DMS53 (cell line): ENCODE data around the gene MTMR11.
A peak's percentile ranks its signal among the peaks of the same experiment; 100 is the strongest.

Source experiments
- DNase-seq: peaks from one replicate; lab custom pipeline; 2025; lab: John Stamatoyannopoulos, UW

MTMR11 gene

DNA sequence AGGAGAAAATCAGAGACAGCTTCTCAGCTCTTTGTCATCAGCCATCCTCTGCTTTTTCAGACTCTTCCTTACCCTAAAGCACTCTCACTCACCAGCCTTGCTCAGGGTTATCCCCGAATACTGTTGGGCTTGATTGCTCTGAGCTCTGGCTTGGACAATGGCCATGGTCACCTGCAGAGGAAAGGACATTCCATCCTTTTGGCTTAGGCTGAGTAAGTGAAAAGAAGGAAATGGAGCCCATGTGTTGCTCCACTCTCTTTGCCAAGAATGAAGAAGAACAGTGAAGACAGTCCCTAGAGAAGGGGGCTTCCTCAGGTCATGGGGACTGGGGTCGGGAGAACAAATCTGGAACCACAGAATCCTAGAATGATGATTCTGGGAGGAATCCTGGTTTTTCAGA, 2.3 kb downstream of the MTMR11 start:
- no peak for DNase-seq

DNA sequence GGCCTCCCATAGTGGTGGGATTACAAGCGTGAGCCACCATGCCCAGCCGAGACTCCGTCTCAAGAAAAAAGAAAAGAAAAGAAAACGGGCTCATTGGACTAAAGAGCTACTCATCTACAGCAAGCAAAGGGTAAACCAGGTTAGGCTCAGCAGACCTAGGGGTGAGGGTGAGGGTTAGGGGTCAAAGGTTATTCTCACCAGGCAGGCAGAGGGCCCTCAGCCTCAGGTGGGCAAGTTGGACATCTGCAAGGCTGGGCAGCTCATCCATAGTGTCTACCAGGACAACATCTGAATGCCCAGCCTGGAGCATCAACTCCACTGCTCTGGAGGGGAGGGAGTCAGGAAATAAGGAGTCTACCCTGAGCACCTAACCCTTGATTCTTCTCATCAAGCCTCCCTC, 3.5 kb downstream of the MTMR11 start:
- DNase-seq = no peak

DNA sequence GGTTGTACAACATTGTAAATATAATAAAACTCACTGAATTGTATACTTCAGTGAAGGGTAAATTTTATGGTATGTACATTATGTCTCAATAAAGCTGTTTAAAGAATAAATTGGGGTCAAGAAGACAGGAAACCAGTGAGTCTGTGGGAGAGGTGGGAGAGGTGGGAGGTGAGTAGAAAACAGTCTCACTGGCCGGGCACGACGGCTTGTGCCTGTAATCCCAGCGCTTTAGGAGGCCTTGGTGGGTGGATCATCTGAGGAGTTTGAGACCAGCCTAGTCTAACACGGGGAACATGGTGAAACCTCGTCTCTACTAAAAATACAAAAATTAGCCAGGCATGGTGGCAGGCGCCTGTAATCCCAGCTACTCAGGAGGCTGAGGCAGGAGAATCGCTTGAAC, 4.2 kb downstream of the MTMR11 start:
- no peak for DNase-seq

DNA sequence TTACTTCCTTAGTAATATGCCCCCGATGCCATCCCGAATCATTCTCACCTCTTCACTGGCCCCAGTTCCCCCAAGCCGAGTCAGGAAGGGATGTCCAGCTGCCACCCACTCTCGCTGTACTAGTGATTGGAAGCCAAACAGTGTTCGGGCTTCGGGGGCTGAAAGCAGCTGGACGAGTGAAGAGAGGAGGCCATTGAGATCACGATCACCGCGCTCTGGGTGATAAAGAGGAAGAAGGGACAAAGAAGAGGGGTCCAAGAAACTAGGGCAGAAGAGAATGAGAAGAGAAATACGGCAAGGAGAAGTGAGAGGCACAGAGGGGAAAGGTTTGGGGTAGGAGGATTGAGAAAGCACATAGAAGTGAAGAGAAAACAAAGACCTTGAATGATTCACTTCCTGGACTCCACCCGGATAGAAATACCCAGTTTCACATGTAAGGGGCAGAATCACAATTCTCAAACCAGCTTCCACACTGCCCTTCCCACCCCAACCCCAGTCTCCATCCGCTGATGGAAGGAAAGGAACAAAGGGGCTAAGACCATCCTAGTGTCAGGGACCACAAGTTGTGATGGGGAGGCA, 5.4 kb downstream of the MTMR11 start:
- no peak for DNase-seq

DNA sequence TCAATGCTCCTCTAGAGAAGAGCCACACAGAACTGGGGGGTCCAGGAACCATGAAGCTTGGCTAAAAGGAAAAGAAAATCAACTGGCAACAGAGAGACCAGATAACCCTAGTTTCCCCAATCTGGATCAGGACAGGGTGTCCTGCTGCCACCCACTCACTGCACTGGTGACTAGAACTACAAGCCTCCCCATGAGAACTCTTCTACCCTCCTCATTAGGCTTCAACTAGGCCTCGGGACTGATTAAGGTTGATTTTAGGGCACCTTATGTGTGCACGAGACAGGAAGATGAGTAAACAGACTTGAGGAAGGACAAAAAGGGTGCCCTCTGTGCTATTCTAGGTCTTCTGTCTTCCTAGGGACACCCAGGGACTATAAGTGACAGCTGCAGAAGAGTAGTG, 6.8 kb downstream of the MTMR11 start:
- DNase-seq = no peak

DNA sequence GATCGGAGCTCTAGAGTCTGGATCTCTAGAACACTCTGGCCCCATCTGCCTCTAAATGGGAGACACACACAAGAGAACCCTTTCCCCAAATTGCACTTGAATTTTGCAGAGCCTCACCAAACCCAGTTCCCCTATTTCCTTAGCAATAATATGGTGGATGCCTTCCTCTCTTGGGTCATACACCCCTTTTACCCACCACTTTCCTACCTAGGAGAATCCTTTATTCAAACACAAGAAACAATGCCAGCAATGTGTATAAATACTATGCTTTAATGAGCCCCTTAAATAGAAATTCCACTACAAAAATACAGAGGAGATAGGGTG, 8.3 kb downstream of the MTMR11 start:
- no peak for DNase-seq

DNA sequence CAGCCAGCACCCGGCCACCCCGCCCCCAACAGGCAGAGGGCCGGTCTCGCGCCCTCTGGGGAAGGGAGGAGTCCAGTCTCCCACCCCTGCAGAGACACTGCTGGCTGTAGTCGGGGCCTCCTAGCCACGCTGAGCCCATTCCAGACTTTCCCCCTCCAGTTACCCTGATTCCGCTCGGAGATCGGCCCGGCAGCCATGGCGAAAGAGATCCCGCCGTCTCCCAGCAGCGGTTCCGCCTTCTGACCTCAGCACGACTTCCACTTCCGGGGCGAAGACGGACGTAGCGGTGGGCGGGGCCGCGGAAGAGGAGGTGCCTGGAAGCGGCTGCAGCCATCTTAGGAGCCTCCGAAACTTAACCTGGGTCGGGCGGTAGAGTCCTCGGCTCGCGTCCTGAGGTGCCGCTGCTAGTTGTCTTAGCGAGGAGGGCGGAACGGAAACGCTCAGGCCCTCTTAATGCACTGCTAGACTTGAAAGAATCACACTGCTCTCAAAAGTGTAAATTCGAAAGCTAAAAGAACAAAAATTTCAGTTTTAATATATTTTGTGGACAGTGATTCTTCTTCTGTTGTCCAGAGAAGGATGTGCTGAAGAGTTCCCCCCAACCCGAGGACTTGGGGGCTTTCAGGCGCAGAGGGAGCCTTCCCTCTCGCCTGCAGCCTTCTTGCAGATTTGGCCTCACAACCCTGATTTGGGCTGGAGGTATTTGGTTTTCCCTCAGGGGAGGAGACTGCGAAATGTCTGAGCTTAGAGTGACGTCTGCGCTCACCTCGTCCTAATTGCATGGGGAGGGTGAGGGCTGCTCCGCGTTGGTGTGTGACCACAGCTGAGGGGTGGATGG, 8.9 kb downstream of the MTMR11 start, which contains the start of gene SF3B4:
TSS of gene SF3B4 (minus strand) at position 241 of the 838 bp plus-strand sequence. CDS start at position 197, 44 bp downstream.
- peak; percentile 97 for DNase-seq

DNA sequence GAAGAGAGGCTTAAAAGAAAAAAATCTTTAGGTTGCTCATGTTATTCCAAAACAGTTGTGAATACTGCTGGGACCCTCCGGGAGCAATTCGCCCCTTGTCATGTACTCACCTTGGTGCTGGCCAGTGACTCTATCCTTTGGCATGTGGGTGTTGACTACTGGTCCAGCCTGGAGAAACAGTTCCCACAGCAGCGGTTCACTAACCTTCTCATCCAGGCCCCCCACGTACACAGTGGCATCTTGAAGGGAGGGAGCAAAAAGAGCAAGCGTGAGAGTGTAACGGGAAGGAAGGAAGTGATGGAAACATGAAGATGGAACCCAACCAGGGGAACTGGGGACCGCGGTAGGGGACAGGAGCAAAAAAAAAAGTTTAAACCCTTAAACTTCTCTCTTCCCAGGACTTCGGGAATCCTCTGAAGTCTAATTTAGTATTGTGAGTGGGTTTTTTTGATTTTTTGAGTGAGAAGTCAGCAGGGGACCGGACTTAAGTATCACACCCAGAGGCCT, 9.6 kb downstream of the MTMR11 start:
- no peak for DNase-seq

DNA sequence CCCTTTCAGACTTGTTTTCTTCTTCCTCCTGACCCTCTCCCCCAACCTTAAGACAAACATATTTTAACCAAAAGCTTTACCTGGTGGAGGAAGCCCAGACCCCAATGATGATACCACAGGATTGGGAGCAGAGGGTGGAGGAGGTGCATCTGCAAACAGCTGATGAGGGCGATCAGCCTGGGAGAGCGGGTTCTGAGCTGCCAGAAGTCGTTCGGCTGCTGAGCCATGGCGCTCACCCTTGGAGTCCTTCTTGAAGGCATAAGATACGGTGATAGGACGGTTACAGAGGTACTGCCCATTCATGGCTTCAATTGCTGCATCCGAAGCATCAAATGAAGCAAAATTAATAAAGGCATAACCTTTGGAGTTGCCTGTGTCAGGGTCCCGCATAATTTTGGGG, 10.4 kb downstream of the MTMR11 start:
- DNase-seq = no peak

DNA sequence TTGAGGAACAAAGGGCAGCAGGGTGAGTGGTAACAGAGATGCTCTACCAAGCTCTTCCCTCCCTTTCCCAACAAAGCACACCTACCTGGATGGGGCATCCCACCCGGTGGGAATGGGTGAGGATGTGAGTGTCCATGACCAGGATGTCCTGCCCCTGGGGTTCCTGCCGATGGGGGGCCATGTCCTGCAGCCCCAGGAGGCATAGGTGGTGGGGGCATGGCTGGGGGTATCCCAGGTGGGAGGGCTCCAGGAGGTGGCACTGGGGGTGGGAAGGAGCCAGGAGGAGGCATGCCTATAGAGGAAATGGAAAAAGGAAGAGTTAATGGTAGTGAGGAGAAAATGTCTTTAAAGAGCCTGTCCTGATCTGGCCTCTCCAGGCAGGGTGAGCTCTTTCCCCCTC, 10.9 kb downstream of the MTMR11 start:
- DNase-seq = no peak

DNA sequence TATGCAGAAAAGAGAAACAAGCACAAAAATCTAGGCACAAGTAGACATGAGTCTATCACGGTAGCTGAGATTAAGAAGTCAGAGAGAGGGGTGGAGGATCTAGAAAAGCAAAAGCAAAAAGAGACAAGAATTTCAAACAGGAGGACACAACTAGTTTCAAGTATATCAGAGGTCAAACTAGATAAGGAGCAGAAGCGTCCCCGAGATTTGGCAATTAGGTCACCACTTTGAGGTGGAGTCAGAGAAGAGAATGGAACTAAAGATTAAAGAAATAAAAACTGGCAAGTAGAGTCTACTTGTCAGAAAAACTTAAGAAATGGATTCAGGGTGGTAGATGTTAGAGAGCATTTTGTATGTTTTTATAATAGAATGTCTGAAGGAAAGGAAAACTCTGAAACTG, 11.3 kb downstream of the MTMR11 start:
- DNase-seq = no peak

DNA sequence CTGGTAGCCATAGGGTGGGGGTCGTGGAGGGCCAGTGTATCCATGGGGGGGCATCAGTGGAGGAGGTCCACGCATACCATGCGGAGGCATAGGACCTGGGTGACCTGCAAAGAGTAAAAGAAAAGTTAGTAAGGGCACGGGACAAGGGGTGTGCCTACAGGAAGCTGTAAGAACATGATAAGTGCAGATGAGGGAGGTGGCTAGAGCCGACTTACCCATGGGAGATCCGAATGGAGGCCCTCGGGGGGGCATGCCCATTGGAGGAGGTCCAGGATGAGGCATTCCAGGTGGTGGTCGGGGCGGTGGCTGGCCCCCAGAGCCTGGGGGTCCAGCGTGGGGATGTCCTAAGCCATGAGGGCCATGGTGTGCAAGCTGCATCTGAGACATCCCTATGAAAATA, 13.1 kb downstream of the MTMR11 start:
- DNase-seq = no peak

DNA sequence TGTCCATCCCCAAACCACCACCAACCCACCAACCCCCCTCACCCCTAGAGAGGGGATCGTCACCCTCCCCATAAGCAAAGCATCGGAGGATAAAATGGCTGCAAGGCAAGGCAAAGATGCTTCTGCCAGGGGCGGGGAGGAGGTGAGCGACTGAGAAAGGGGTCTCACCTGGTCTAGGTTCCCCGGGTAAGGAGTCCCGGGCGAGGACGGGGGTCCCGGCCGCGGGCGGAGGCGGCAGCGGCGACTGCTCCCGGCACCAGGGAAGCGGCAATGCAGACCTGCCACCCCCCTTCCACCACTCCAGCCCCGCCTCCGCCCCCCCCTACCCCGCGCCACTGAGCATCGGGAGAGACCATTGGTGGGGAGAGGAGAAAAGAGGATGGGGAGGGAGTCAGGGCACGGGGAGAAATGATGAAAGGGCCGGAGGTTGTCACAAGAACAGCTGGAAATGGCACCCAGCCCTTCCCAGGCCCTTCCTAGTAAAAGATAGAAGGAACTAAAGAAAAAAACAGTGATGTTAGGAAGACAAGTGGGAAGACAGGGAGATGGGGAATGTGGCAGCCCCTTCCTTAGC, 19.0 kb downstream of the MTMR11 start, which contains the start of gene SV2A:
TSS of gene SV2A (minus strand) at position 274 of the 574 bp plus-strand sequence. CDS start 4,004 bp downstream, outside the sequence.
- peak; percentile 86 for DNase-seq

DNA sequence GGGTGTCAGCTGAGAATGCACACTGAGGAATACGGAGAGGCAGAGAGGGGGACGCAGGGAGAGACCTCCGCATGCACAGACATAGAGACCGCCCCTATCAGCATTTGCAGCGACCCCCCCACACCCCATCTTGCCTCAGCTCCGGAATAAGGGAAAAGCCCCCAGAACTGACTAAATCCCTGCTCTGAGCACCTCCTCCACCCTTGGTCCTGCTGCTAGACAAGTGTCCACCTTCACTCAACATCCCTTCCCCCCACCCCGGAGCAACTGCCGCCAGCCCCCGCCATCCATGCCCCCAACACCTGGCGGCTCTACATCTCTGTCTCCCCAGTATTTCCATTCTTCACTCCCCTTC, 19.8 kb downstream of the MTMR11 start:
- no peak for DNase-seq

DNA sequence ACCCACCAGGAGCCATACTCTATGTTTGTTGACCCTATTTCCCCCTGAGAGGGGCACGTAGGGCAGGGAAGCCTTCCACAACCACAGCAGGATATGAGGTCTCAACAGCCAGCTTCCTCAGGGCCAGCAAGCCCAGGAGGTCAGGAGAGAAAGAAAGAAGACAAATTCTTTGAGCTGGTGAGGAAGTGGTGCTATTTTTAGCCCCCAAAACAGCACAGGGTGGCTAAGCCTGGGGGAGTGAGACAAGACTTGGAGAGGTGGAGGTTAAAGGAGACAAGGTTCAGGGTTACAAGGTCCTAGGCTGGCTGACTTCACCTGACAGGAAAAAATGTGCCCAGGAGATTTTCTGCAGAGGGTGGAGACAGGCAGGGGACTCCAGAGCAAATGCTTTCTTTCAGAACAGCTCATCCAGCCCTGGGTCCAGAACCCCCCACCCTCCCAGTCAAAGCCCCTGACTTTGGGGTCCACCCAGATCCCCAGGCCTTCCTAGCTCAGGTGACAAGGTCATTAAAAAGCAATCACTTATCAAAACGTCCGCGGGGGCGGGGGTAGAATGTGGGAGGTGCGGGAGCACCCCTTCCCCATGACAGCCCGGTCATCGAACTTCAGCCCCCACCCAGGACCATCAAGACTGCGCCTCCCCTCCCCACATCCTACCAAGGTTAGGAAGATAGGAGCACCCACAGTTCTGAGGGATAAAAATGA, 20.3 kb downstream of the MTMR11 start:
- no peak for DNase-seq

DNA sequence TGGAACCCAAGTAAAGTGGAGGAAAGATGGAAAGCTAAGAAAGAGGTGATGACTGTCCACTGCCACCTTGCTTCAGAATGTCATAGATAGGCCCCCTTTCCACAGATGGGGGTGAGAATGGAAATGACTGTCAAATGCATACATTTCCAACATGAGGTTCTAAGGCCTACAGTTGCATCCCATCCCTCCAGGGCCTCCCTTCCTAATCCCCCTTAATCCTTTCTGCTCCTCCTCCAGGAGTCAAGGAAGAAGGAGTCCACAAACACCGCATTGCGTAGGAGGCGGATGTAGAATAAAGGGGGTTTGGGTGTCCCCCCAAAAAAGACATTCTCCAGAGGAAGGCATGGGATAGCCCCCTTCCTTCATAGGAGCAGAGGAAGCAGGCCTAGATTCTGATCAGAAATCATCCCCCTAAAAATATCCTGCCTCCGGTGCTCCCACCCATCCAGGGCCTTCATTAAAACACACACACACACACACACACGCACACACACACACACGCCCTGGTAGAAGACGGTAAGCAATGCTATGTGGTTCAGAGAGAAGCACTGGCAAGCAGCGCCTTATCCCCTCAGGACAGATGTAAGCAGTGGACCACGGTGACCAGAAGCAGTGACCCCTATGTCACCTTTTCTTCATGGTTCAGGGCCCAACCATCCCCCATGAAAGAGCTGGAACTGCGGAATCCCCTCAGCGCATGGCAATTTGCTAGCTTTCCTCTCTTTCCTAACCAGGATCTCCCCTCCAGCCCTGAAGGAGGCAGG, 21.1 kb downstream of the MTMR11 start:
- no peak for DNase-seq

DNA sequence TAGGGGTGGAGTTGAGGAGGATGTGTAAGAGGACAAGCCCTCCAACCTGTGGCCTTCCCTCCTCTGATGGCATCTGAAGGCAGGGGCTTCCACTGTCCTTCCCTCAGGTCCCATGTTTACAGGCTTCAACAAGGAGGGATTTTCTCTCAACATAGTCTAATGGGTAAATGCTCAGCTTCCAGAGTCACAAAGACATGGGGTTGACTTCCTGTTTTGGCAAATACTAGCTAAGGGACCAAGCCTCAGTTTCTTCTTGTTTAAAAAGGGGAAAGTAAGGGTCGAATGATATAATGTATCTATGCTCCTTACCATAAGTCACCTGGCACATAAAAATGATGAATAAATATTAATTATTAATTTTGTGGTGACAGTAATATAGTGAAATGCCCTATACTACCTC, 22.1 kb downstream of the MTMR11 start:
- DNase-seq = no peak

DNA sequence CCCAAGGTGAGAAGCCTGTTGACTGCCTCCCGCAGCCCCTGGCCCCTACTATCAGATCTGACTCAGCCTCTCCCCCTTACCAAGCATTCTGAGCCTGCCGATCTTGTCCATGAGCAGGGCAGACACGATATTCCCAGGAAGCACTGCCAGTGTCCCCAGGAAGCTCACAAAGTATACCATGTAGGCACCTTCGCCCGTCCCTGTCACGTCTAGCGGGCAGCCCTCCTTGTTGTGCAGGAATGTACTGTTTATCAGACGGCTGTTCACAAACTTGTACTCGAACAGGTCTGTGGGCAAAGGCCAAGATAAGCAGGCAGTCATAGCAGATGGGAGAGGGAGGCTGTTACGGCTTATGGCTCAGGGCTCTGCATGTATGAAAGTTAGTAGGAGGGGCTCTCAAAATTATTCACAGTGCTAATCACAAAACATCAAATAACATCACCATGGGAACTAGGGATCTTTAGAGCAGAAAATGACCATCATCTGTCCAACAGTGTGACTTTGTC, 30.1 kb downstream of the MTMR11 start:
- no peak for DNase-seq

DNA sequence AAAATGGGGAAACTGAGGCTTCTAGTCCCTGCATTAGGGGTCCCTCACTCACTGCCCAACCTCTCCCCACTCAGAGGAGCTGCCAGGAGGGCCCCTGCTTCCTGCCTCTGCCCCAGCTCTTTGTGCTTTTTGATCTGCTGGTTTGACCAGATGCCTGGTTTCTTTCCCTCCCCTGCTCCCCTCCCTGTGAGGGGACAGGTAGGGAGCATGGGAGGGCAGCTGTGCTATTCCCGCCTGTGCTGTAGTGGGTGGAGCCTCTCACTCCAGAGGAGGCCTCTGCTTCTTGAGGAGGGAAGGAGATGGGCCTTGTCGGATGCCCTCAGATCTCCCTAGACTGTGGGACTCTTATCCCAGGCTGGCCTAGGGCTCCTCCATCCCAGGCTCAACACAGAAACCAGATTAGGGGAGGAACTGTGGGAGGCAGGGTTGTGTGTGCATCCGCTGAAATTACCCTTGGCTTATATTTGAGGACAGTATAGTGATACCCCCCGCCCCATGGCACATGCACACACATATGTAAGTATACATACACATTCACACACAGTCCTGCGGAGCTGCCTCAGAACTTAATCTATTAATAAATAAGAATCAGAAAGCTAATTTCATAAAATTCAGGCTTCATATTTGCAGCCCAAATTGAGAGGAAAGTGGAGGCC, 32.7 kb downstream of the MTMR11 start:
- peak; percentile 28 for DNase-seq

DNA sequence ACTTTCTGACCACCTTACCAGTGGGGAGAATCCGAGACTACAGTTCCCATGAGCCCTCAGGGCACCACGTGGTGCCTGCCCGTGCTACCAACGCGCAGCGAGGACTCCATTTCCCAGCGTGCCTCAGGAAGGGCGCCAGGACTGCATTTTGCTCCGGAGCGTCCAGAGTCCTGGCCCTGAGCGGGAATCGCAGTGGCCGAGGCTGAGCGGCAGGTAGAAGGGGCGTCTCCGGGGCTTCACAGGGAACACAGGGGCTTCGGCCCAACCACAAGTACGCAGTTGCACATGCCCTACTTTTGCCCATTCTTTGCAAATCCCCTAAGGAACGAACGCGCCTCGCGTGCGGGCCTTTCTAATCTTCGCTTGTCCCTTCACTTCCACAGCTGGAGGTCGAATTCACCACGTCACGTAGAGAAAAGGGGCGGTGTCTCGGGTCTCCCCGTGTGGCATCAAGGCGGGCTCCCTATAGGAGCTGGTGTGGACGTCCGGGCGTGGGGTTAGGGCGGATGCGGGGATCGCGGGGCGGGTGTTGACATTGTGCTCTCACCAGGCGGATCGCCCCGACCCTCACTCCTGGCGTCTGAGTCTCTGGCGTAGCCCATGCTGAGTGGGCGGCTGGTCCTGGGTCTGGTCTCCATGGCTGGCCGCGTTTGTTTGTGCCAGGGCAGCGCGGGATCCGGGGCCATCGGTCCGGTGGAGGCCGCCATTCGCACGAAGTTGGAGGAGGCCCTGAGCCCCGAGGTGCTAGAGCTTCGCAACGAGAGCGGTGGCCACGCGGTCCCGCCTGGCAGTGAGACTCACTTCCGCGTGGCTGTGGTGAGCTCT, 37.0 kb downstream of the MTMR11 start, which contains the start of gene BOLA1:
TSS of gene BOLA1 (plus strand) at position 109 of the 825 bp plus-strand sequence. CDS start at position 601, 492 bp downstream.
- DNase-seq = peak; percentile 98
